Fibroblast of the aortic adventitia (primary cell): ENCODE results near the gene SPTLC3. TPM values are rescaled to one million over a fixed set of nuclear protein-coding genes. Genes with fewer than 3 reads are reported as not detected.

Source experiments
- DNase-seq: peaks from one replicate; pipeline ENCODE4 v3.0.0-alpha.2; 2010; ENCODE audit warnings: low read depth
- H3K4me3 ChIP-seq: 2 replicates; pipeline ENCODE4 v1.5.1; 2011; ENCODE audit warnings: low read depth, mild to moderate bottlenecking, control low read depth, low read length, moderate library complexity
- total RNA-seq: library from RNA; depleted of rRNA; stranded (reverse); fragments of >200 nt; gene quantifications from 2 replicates; pipeline ENCODE4 v1.2.3, GENCODE V29; 2012; ENCODE audit warnings: low replicate concordance
- TF ChIP-seq, protein P1 (sequence below): IDR thresholded peaks from 2 replicates; pipeline ENCODE4 v1.5.1; 2011; ENCODE audit warnings: mild to moderate bottlenecking, low read length, control low read depth, inconsistent platforms; ENCODE audit not compliant: insufficient read depth

Gene SPTLC3
- total RNA-seq, 1 donor = 30.6 TPM

GRCh38 chr20:12966468-12967085 is 42.2 kb upstream of the SPTLC3 start:
- DNase-seq = peak; percentile 75

GRCh38 chr20:12967932-12968331 is 40.8 kb upstream of the SPTLC3 start:
- TF ChIP-seq, protein P1, sequence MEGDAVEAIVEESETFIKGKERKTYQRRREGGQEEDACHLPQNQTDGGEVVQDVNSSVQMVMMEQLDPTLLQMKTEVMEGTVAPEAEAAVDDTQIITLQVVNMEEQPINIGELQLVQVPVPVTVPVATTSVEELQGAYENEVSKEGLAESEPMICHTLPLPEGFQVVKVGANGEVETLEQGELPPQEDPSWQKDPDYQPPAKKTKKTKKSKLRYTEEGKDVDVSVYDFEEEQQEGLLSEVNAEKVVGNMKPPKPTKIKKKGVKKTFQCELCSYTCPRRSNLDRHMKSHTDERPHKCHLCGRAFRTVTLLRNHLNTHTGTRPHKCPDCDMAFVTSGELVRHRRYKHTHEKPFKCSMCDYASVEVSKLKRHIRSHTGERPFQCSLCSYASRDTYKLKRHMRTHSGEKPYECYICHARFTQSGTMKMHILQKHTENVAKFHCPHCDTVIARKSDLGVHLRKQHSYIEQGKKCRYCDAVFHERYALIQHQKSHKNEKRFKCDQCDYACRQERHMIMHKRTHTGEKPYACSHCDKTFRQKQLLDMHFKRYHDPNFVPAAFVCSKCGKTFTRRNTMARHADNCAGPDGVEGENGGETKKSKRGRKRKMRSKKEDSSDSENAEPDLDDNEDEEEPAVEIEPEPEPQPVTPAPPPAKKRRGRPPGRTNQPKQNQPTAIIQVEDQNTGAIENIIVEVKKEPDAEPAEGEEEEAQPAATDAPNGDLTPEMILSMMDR = no peak

More at GRCh38 chr20:12966468-12967085, 42.2 kb upstream of the SPTLC3 start:
- TF ChIP-seq, protein P1 = peak; percentile 68
- H3K4me3 ChIP-seq = no peak overlapping the region

GRCh38 chr20:12968472-12968871 is 40.3 kb upstream of the SPTLC3 start:
- DNase-seq = no peak
- TF ChIP-seq, protein P1 = no peak
- no peak overlapping the region for H3K4me3 ChIP-seq

More at GRCh38 chr20:12967932-12968331, 40.8 kb upstream of the SPTLC3 start:
- DNase-seq = no peak
- H3K4me3 ChIP-seq = no peak overlapping the region

DNA sequence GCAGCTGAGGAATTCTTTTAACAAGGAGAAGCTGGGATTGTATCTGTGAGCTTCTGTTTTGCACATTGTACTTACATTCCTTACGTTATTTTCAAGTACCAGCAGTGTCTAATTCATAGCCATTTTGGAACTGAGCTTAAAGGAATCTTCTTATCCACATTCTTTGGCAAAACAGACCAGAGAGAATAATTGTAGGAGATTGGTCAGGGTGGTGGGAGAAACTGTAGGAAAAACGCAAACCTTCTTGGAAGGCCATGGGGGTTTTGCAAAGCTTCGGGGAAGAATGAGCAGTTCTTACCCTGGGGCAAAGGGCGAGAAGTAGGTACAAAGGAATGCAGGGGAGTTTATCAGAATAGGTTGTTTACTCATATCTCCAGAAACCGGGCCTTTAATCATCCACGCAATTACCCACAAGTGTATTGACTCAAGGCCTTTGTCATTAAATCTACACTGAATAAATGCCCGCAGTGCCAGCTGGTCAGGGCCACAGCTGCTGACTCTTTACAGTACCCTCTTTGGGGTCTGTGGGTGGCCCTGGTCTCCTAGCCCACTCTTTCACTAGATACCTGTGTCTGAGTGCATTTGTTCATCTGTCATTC is 39.6 kb upstream of the SPTLC3 start:
- TF ChIP-seq, protein P1 = no peak
- H3K4me3 ChIP-seq = no peak overlapping the region
- DNase-seq = peak; percentile 31

DNA sequence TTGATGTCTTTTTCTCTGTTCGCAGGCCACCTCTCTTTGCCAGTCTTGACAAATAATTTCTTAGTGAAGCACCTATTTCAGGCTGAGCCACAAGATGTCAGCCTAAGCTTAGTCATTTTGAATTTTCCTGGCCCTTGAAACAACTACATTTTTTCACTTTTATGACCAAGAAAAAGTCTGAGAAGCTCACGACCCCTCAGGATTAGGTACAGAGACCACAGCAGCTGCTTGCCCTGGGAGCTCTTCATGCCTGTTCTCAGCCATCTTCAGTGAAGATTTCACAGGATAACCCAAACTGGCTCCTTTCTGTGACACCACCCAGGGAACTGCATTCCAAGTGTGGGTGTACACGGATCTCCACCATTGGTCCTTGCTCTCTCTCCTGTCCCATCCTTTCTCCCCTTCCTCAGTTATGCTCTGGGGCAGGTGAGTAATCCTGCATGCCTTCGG is 38.4 kb upstream of the SPTLC3 start:
- peak; percentile 79 for DNase-seq
- H3K4me3 ChIP-seq = no peak overlapping the region
- TF ChIP-seq, protein P1 = peak; percentile 67

DNA sequence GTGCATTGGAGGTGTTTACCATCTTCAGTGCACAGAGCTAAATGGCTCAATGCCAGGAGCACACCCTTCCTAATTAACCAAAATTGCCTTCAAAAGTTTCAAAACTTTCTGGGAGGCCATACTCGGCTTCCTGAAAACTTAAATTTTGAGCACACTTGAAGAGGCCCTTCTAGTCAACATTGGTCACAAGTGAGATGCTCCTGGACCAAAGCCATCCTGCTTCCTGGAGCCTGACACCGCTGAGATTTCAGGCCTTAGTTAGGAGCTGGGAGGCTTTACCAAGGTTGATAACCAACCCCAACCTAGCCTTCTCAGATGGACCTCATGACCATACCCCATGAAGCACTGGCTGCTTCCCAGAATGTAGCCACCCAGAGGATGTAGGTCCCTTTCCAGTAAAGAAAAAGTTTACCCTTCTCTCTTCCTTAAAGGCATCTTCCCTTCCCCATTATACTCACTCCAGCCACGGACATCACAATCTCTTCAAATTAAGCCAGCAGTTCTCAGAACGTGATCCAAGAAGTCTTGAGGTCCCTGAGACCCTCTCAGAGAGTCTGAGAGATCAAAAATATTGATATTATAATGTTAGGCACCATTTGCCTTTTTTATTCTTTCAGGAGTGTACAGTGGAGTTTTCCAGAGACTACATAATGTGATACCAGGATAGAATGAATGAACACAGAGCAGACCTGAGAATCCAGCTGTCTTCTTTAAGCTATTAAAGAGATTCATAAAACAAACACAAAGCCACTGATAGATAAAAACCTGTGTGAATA is 32.8 kb upstream of the SPTLC3 start:
- TF ChIP-seq, protein P1 = no peak
- no peak for DNase-seq

More for the DNA sequence above, 32.8 kb upstream of the SPTLC3 start:
- H3K4me3 ChIP-seq = no peak overlapping the region
